AG10803 (cell line): ENCODE measurements around the gene CLOCK.

Source experiments
- DNase-seq: peaks from one replicate; pipeline ENCODE4 v3.0.0; 2010; ENCODE audit warnings: low read depth
- H3K4me3 ChIP-seq: 2 replicates; pipeline ENCODE4 v1.5.1; 2011; ENCODE audit warnings: mild to moderate bottlenecking, low read length, control low read depth
- CTCF ChIP-seq: conservative IDR thresholded peaks from 2 replicates; pipeline ENCODE4 v1.5.1; 2011; ENCODE audit warnings: mild to moderate bottlenecking, low read length, control low read depth, inconsistent platforms

Gene CLOCK

DNA sequence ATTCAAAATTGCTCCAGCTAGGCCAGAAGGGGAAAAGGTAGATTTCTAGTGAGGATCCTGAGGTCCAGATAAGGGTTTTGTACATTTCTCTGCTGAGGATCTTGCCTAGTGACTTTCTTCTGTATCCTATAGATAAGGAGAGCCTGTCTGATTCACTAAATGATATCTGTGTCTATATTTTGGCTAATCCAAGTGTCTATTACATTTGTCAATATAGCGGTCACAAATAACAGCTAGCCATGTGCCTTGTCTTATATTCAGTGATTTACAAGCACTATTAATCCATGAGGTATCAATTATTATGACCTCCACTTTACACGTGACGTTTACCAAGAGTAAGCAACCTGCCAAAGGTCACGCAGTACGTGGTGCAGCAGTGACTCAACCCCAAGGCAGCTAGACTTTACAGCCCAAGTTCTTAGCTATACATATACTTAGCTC is 109.3 kb downstream of the CLOCK start:
- TF ChIP-seq CTCF: no peak
- no peak for DNase-seq
- no peak overlapping the region for H3K4me3 ChIP-seq

GRCh38 chr4:55435141-55435841 is 111.4 kb downstream of the CLOCK start:
- DNase-seq: no peak
- TF ChIP-seq CTCF: peak; percentile 46
- H3K4me3 ChIP-seq: no peak overlapping the region

DNA sequence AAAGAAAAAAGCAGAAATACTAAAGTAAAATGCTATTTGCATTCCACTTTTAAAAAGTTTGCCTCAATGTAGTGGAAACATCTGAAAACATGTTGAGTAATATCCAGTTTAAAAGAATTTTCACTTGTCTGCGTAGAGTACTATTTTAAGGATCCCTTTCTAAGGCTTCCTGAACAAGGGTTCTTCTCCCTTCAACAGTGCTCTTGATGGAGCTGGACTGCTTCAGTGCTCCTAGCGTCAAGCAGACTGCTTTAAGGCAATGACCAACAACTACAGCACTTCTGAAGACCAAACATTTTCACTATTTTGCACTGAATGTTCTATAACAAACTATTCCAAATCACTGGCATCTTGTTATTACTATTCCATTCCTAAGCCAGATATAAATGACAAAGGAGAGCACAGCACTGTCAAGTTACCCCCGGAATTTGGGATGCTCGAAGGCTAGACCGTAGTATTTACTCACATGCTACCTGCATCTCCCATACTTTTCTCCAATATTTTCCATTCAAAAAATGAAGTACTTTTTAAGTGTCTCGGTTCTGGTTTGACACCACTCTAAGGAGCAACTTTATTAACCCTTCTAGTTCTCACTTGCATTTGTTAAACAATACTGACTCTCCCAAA is 114.9 kb downstream of the CLOCK start:
- no peak for DNase-seq
- no peak for TF ChIP-seq CTCF
- no peak overlapping the region for H3K4me3 ChIP-seq

- DNase-seq: peak; percentile 65
- no peak overlapping the region for H3K4me3 ChIP-seq
- no peak for TF ChIP-seq CTCF
Observed at GRCh38 chr4:55424791-55425190, 121.9 kb downstream of the CLOCK start.

GRCh38 chr4:55416176-55416575 is 130.5 kb downstream of the CLOCK start:
- DNase-seq: no peak
- H3K4me3 ChIP-seq: no peak overlapping the region
- TF ChIP-seq CTCF: no peak

GRCh38 chr4:55411621-55412020 is 135.1 kb downstream of the CLOCK start:
- no peak overlapping the region for H3K4me3 ChIP-seq
- no peak for TF ChIP-seq CTCF
- DNase-seq: no peak

DNA sequence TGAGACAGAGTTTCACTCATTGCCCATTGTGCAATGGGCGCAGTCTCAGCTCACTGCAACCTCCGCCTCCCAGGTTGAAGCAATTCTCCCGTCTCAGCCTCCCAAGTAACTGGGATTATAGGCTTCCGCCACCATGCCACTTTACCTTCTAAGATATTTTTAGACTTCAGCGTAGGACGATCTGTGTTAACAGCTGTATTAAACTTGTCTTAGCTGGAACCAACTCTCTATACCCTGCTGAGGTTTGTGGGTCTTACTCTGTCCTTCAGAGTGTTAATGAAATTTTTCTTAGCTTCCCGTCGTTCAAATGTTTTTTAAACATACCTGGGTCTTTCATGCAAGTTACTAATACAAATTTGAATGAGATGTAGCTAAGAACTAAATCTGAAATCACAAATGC is 136.3 kb downstream of the CLOCK start:
- no peak for TF ChIP-seq CTCF
- no peak overlapping the region for H3K4me3 ChIP-seq
- DNase-seq: no peak
